Activated naive CD4-positive, alpha-beta T cell treated with anti-CD3 and anti-CD28 coated beads, Interleukin-2, amount 50 U/mL, for 16 hours (primary cell): Measurements from ENCODE around the gene CYB561D1.

Experiments
- DNase-seq: peaks from one replicate; pipeline ENCODE4 v3.0.0-alpha.2; 2020

The CYB561D1 gene

DNA sequence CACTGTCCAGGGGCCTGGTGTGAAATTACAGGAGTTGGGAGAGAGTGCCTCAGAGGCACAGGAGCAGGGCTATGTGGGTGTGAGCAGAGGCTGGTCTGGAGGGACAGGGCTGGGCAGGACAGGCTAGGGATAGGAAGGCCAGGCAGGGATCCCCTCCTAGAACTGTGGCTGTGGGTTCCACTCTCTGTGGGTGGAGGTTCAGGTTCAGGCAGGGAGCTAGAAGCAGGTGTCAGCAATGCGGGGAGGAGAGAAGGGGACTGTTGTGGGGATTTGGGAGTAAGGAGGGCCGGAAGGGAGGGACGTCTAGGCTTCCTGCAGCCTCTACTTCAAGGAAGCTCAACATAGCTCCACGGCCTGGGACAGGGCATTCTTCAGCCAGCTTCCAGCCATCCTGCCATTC lies 37.5 kb downstream of the CYB561D1 start:
- DNase-seq: no peak

DNA sequence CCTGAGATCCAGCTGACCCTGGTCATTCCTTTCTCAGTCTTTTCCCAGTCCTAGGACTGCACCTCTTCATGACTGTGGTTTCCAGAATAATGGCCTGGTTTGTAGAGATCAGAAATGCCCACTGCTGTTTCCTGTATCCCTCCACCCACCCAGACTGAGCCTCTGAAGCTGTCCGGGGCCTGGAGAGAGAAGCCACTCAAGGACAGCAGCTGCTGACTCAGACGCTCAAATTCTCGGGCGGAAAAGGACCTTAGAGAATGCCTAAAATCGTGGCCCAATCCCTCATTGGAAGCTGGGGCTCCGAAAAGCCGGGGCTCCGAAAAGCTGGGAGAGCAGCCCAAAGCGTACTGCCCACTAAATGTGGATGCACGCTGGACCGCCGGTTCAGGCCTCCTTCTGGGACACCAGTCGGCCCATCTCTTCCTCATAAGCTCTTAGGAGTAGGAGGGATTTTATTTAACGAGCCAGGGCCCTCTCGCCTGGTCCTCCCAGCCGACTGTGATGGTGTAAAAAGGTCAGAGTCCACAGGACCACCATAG lies 38.0 kb downstream of the CYB561D1 start:
- no peak for DNase-seq

DNA sequence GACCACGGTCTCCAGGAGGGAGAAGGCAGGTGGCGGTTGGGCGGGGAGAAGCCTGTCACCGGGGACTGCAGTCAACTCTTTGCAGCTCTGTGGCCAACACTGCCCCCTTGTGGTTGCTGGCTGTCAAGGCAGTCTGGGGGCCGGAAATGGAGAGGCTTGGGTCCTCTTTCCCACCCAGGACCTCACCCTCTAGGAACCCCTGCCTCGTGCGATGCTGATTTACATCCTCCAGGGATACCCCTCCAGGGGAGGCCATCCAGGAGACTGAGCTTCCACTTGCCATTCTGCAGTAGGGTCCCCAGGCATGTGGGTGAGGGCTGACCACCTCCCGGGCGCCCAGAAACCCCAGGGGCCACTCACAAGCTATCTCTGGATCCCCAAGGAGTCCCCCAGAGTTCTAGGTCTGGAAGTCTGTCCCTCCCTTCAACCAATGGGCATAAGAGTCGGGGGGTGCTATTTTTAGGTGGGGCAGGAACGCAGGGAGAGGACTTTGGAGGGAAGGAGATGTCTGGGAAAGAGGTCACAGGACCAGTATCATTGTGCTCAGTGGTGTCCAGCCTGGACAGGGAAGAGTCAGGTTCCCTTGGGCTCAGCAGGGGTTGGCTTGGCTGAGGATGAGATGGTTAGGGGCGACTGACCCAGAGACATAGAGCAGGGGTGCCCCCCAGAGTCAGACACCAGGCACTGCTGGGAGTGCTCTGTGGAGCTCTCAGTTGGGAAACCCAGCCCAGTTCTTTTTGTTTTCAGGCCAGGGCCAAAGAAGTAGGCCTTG lies 38.7 kb downstream of the CYB561D1 start:
- peak; percentile 89 for DNase-seq

DNA sequence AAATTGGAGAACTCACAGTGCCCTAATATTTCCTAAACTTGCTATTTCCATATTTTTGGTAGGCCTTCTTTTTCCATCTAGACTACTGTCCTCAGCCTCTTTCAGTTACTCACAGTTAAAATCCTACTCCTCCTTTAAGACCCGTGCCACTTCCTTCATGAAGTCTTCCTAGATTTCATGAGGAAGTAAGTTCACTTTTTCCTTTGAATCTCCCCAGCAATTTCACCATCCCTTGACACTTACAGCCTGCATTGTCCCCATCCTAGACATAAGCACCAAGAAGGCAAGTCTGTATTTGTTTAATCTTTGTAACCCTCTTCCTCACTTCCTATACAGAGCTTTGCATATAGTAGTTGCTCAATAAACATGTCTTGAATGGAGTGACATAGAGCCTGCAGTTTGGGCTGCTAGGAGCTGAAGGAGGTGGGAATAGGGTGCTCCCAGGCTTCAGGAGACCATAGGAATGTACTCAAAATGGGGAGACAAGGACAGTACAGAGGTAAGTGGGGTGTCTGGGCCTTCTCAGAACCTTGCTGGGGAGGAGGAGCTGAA lies 40.5 kb downstream of the CYB561D1 start:
- DNase-seq: no peak

GRCh38 chr1:109535481-109535880 lies 41.6 kb downstream of the CYB561D1 start:
- no peak for DNase-seq

GRCh38 chr1:109535971-109536491 lies 42.1 kb downstream of the CYB561D1 start:
- DNase-seq: no peak

- no peak for DNase-seq
These were observed 43.7 kb downstream of the CYB561D1 start for GRCh38 chr1:109537450-109538178.

DNA sequence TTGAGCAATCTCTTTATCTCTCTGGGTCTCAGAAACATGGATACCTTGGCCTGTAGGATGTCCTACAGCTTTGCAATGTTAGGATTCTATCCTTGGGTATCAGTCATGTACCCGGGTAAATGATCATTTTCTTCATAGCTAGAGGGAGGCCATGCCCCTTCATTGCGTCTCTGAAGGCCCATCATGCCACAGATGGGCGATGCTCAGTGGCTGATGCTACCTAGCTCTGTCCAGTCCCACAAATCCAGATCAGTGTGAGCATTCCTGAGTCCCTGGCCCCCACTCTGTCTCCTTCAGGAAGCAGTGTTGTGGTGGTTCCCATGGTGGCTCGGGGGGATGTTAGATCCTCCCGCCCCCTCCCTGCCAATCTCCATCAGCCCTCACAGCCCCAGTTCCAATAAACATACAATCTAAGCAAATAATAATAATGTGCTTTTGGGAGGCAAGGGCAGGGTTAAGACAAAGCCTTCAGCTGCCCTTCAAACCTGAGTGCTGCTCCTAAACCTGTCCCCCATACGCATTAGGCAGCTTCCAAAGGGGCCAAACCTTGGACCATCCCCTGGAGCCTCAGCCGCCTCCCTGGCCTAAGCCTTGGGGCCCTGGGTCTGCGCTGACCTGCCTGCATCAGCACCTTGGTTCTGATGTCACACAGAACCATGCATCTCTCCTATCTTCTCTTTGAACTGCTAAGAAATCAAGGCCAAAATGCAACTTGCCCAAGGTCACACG lies 45.1 kb downstream of the CYB561D1 start:
- no peak for DNase-seq

DNA sequence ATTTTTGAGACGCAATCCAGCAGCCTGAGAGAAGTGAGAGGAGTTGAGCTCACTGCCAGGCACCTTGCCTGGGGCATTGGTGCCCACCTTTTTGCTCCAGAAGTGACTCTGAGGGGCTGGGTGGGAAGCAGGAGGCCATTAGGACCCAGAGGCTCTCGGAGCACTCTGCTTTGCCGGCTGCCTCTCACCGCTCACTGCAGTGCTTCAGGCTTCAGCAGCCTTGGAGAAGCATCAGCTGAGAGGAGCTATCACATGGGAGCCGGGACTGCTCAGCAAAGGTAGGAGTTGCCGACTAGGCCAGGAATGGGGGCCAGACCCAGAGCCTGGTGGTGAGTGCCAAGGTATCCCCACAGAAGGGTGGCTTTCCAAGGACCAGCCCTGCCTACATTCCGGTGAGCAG lies 45.8 kb downstream of the CYB561D1 start, which contains the start of gene GPR61:
Gene GPR61 (plus strand): TSS at position 197 of the 400 bp plus-strand sequence. CDS start 3,151 bp downstream, outside the sequence.
- DNase-seq: no peak

GRCh38 chr1:109541102-109541501 lies 47.2 kb downstream of the CYB561D1 start:
- DNase-seq: no peak

GRCh38 chr1:109542657-109543056 lies 48.8 kb downstream of the CYB561D1 start:
- no peak for DNase-seq

- DNase-seq: no peak
These were observed 49.5 kb downstream of the CYB561D1 start for GRCh38 chr1:109543283-109543987.

GRCh38 chr1:109543988-109544735 lies 50.3 kb downstream of the CYB561D1 start:
- DNase-seq: no peak

- DNase-seq: peak; percentile 89
These were observed 52.6 kb downstream of the CYB561D1 start for GRCh38 chr1:109546311-109547109.

- DNase-seq: no peak
These were observed 53.8 kb downstream of the CYB561D1 start for GRCh38 chr1:109547463-109548320.

GRCh38 chr1:109548321-109549267 lies 54.7 kb downstream of the CYB561D1 start, which contains the start of gene GNAI3:
Gene GNAI3 (plus strand): TSS chr1:109548615. CDS start chr1:109548721, 106 bp downstream.
- peak; percentile 94 for DNase-seq
